WTC11 (cell line): ENCODE measurements around the gene DOCK8. TPM values are rescaled to one million over a fixed set of nuclear protein-coding genes. Genes with fewer than 3 reads are reported as not detected.
"Not testable (repeated sequence)": the region's sequence is repeated elsewhere in the genome, so short reads cannot be mapped to it uniquely, and the experiment has no call there.

Experiments
- ATAC-seq: fragments of 200-7000 bp; cut with Tn5 transposase; 2 replicates; pipeline ENCODE4 v1.10.0; 2021; ENCODE audit warnings: mild to moderate bottlenecking, moderate library complexity
- CTCF ChIA-PET: fragments of 300-600 bp; sonication (Branson Sonifier 250); formaldehyde crosslinking; loops from one replicate; lab custom pipeline; 2021; ENCODE audit warnings: antibody characterized with exemption; lab: Charles Lee
- POLR2A ChIA-PET: fragments of 350-600 bp; sonication (Branson Sonifier 250); formaldehyde crosslinking; loops from one replicate; lab custom pipeline; 2021; ENCODE audit warnings: antibody characterized with exemption; lab: Charles Lee
- DNase-seq: peaks from one replicate; pipeline ENCODE4 v3.0.0; 2021; ENCODE audit warnings: low spot score
- H3K27ac Mint-ChIP-seq: 2 replicates; pipeline ENCODE4 v1.8.0; 2021; ENCODE audit warnings: mixed read lengths
- H3K27me3 Mint-ChIP-seq: 2 replicates; pipeline ENCODE4 v1.8.0; 2021; ENCODE audit warnings: low read depth, mild to moderate bottlenecking, moderate library complexity, mixed read lengths
- H3K36me3 Mint-ChIP-seq: 2 replicates; pipeline ENCODE4 v1.8.0; 2021; ENCODE audit warnings: mixed read lengths
- H3K4me1 Mint-ChIP-seq: 2 replicates; pipeline ENCODE4 v1.8.0; 2022; ENCODE audit warnings: mixed read lengths
- H3K4me3 Mint-ChIP-seq: 2 replicates; pipeline ENCODE4 v1.8.0; 2021; ENCODE audit warnings: mild to moderate bottlenecking, moderate library complexity, mixed read lengths
- H3K9me3 Mint-ChIP-seq: 2 replicates; pipeline ENCODE4 v1.8.0; 2021; ENCODE audit warnings: mixed read lengths
- JAZF1 ChIP-seq: fragments of 250-450 bp; sonication (Bioruptor Pico); IDR thresholded peaks from 2 replicates; pipeline ENCODE4 v1.9.0; 2021; ENCODE audit warnings: moderate library complexity, mild to moderate bottlenecking, inconsistent platforms
- NFATC4 ChIP-seq: fragments of 250-450 bp; sonication (Bioruptor Pico); IDR thresholded peaks from 2 replicates; pipeline ENCODE4 v1.9.0; 2021; ENCODE audit warnings: mild to moderate bottlenecking
- RELA ChIP-seq: sonication (generic); formaldehyde crosslinking; IDR thresholded peaks from 2 replicates; pipeline ENCODE4 v1.8.1; 2022; ENCODE audit warnings: missing genetic modification reagents, mild to moderate bottlenecking, borderline replicate concordance
- SOX15 ChIP-seq: fragments of 250-450 bp; sonication (Bioruptor Pico); IDR thresholded peaks from 2 replicates; pipeline ENCODE4 v1.9.0; 2021; ENCODE audit warnings: mild to moderate bottlenecking
- SP1 ChIP-seq: sonication (generic); formaldehyde crosslinking; conservative IDR thresholded peaks from 2 replicates; pipeline ENCODE4 v1.8.1; 2022; ENCODE audit warnings: missing genetic modification reagents
- TEAD1 ChIP-seq: sonication (generic); formaldehyde crosslinking; IDR thresholded peaks from 2 replicates; pipeline ENCODE4 v1.8.0; 2022; ENCODE audit warnings: mild to moderate bottlenecking, missing genetic modification reagents
- ZNF232 ChIP-seq: sonication (generic); formaldehyde crosslinking; IDR thresholded peaks from 2 replicates; pipeline ENCODE4 v1.8.0; 2022; ENCODE audit warnings: mild to moderate bottlenecking, missing genetic modification reagents
- ZNF416 ChIP-seq: fragments of 250-450 bp; sonication (Bioruptor Pico); IDR thresholded peaks from 2 replicates; pipeline ENCODE4 v1.9.0; 2021; ENCODE audit warnings: mild to moderate bottlenecking, inconsistent platforms
- total RNA-seq: library from RNA; stranded (reverse); gene quantifications from 3 replicates; pipeline ENCODE4 v1.2.3, GENCODE V29; 2021
- TF ChIP-seq, protein P1 (sequence below): sonication (generic); formaldehyde crosslinking; IDR thresholded peaks from 2 replicates; pipeline ENCODE4 v1.8.1; 2022; ENCODE audit warnings: missing genetic modification reagents, borderline replicate concordance
- TF ChIP-seq, protein P2 (sequence below): sonication (generic); formaldehyde crosslinking; IDR thresholded peaks from 2 replicates; pipeline ENCODE4 v1.8.0; 2022; ENCODE audit warnings: missing genetic modification reagents
- TF ChIP-seq, protein P3 (sequence below): fragments of 250-450 bp; sonication (Bioruptor Pico); IDR thresholded peaks from 2 replicates; pipeline ENCODE4 v1.9.0; 2021; ENCODE audit warnings: mild to moderate bottlenecking
- TF ChIP-seq, protein P4 (sequence below): sonication (generic); formaldehyde crosslinking; IDR thresholded peaks from 2 replicates; pipeline ENCODE4 v1.8.0; 2022; ENCODE audit warnings: mild to moderate bottlenecking, missing genetic modification reagents

DOCK8 gene
- total RNA-seq, 1 experiment from 2014 or later = 3.2 TPM

DNA sequence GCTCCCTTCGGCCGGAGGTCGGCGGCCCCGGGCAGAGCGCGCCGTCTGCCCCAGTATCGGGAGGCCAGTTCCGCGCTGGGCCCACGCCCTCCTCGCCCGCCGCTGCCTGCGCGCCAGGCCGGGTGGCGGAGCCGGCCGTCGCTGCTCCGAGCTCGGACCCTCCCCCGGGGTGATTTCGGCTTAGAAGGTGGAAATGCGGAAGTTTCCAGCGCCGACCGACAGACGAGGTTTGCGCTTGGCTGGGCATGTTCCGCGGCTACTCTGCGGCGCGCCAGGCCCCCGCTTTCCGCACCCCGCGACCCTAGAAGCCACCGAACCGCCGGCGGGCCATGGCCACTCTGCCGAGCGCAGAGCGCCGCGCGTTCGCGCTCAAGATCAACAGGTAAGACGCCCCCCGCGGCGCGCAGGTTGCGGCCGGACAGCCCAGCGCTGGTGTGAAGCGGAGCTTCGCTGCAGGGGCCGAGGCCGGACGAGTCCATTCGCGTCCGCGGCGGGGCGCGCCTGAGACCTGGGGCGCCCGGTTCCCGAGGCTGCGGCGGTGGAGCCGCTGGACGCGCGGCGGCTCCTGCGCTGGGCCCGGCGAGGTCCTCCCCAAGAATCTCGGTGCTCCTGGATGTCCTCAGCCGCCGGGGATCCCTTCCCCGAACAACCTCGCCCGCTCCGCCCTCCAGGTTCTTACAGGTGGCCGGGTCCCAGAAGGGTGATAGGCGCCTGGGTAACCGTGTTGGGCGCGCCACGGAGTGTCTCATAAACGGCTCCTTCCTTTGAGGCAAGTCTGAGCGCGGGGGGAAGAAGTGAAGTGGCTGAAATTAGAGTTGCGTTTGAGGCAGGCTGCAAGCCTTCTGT is at the start of gene DOCK8 (continued):
- TF ChIP-seq, protein P1, sequence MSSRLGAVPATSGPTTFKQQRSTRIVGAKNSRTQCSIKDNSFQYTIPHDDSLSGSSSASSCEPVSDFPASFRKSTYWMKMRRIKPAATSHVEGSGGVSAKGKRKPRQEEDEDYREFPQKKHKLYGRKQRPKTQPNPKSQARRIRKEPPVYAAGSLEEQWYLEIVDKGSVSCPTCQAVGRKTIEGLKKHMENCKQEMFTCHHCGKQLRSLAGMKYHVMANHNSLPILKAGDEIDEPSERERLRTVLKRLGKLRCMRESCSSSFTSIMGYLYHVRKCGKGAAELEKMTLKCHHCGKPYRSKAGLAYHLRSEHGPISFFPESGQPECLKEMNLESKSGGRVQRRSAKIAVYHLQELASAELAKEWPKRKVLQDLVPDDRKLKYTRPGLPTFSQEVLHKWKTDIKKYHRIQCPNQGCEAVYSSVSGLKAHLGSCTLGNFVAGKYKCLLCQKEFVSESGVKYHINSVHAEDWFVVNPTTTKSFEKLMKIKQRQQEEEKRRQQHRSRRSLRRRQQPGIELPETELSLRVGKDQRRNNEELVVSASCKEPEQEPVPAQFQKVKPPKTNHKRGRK (CRISPR knock-in tag) = no peak
- TF ChIP-seq NFATC4 (no peak), SOX15 (CRISPR knock-in tag) (no peak), ZNF232 (CRISPR knock-in tag) (0 out of 2 replicates have a peak, but pooled peaks have one; percentile 22), JAZF1 (CRISPR knock-in tag) (no peak), TEAD1 (CRISPR knock-in tag) (no peak), RELA (CRISPR knock-in tag) (no peak), SP1 (CRISPR knock-in tag) (peak; percentile 5; the same call in 1 of the 2 replicates), ZNF416 (CRISPR knock-in tag) (peak; percentile 34; the same call in 1 of the 2 replicates)
- TF ChIP-seq, protein P2, sequence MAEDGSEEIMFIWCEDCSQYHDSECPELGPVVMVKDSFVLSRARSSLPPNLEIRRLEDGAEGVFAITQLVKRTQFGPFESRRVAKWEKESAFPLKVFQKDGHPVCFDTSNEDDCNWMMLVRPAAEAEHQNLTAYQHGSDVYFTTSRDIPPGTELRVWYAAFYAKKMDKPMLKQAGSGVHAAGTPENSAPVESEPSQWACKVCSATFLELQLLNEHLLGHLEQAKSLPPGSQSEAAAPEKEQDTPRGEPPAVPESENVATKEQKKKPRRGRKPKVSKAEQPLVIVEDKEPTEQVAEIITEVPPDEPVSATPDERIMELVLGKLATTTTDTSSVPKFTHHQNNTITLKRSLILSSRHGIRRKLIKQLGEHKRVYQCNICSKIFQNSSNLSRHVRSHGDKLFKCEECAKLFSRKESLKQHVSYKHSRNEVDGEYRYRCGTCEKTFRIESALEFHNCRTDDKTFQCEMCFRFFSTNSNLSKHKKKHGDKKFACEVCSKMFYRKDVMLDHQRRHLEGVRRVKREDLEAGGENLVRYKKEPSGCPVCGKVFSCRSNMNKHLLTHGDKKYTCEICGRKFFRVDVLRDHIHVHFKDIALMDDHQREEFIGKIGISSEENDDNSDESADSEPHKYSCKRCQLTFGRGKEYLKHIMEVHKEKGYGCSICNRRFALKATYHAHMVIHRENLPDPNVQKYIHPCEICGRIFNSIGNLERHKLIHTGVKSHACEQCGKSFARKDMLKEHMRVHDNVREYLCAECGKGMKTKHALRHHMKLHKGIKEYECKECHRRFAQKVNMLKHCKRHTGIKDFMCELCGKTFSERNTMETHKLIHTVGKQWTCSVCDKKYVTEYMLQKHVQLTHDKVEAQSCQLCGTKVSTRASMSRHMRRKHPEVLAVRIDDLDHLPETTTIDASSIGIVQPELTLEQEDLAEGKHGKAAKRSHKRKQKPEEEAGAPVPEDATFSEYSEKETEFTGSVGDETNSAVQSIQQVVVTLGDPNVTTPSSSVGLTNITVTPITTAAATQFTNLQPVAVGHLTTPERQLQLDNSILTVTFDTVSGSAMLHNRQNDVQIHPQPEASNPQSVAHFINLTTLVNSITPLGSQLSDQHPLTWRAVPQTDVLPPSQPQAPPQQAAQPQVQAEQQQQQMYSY (CRISPR knock-in tag) = no peak
- TF ChIP-seq, protein P3, sequence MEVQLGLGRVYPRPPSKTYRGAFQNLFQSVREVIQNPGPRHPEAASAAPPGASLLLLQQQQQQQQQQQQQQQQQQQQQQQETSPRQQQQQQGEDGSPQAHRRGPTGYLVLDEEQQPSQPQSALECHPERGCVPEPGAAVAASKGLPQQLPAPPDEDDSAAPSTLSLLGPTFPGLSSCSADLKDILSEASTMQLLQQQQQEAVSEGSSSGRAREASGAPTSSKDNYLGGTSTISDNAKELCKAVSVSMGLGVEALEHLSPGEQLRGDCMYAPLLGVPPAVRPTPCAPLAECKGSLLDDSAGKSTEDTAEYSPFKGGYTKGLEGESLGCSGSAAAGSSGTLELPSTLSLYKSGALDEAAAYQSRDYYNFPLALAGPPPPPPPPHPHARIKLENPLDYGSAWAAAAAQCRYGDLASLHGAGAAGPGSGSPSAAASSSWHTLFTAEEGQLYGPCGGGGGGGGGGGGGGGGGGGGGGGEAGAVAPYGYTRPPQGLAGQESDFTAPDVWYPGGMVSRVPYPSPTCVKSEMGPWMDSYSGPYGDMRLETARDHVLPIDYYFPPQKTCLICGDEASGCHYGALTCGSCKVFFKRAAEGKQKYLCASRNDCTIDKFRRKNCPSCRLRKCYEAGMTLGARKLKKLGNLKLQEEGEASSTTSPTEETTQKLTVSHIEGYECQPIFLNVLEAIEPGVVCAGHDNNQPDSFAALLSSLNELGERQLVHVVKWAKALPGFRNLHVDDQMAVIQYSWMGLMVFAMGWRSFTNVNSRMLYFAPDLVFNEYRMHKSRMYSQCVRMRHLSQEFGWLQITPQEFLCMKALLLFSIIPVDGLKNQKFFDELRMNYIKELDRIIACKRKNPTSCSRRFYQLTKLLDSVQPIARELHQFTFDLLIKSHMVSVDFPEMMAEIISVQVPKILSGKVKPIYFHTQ = no peak
- TF ChIP-seq, protein P4, sequence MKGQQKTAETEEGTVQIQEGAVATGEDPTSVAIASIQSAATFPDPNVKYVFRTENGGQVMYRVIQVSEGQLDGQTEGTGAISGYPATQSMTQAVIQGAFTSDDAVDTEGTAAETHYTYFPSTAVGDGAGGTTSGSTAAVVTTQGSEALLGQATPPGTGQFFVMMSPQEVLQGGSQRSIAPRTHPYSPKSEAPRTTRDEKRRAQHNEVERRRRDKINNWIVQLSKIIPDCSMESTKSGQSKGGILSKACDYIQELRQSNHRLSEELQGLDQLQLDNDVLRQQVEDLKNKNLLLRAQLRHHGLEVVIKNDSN (CRISPR knock-in tag) = no peak

DNA sequence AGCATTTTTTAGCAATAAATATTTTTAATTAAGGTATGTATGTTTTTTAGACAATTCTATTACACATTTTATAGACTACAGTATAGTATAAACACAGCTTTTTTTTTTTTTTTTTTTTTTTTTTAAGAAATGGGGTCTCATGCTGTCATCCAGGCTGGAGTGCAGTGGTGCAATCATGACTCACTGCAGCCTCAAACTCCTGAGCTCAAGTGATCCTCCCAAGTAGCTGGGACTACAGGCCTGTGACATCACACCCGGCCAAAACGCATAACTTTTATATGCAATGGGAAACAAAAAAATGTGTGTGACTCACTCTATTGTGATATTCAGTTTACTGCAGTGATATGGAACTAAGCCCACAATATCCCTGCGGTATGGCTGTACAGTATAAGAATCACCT is 44.9 kb upstream of the DOCK8 start:
- CTCF ChIA-PET, H3K36me3 Mint-ChIP-seq, H3K27me3 Mint-ChIP-seq, H3K27ac Mint-ChIP-seq, ATAC-seq, DNase-seq, H3K4me1 Mint-ChIP-seq, H3K9me3 Mint-ChIP-seq, POLR2A ChIA-PET, H3K4me3 Mint-ChIP-seq: not testable (repeated sequence)

DNA sequence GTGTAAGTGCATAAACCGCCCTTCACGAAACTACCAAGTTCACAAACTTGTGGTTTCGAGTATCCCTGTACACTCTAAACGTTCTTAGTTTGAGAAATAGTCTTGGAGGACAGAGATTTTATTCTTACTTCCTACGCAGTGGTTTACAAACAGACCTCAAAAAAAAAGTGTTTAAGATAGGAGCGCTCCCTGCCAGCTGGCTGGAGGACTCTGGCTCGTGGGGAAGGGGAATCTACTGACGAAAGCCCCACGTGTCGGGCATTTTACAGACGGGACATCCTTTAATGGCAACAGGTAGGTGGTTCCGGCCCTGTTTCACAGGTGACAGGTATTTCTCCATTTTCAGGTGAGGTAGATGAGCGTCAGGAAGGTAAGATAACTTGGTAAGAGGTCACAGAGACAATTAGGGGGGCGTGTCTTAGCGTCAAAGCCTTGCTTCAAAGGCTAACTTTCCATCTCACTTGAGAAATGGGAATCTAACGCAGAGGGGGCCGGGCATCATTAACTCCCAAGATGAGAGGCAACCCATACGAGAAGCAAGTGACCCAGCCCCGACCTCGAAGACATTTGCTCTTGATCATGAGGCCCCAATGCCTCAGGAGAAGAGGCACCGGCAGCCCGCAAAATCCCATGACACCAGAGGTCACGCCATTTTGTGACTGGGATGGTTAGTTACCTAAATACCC is 36.4 kb upstream of the DOCK8 start:
- peak overlapping the region; percentile 87 for H3K27ac Mint-ChIP-seq
- POLR2A ChIA-PET, CTCF ChIA-PET, ATAC-seq, H3K9me3 Mint-ChIP-seq, H3K4me1 Mint-ChIP-seq, DNase-seq, H3K27me3 Mint-ChIP-seq, H3K36me3 Mint-ChIP-seq: not testable (repeated sequence)
- H3K4me3 Mint-ChIP-seq = peak overlapping the region; percentile 76

DNA sequence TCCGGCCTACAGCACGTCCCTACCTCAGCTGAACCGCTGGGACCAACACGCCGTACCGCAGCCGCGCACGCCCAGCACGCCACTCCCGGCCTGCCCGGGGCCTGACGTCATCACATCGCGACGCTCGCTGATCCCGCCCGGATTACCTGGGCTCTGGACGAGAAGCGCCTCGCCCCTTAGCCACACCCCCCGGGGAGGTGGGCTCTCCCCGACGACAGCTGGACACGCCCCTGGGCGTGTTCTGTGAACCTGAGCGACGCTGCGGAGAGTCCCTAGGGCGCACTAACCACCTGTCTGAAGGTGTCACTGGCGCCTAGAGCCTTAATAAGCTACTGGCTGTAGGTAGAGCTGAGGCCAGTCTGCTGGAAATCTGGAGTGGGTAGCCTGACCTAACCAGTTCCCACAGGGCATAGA is 35.7 kb upstream of the DOCK8 start, which contains the start of gene ZNG1A:
Gene ZNG1A, minus strand, starts transcription at position 87 of the 414 bp plus-strand sequence. CDS start 87 bp downstream, outside the sequence.
- H3K4me3 Mint-ChIP-seq = peak within 1 kb of the TSS; percentile 76
- peak within 1 kb of the TSS; percentile 87 for H3K27ac Mint-ChIP-seq
- ATAC-seq, H3K4me1 Mint-ChIP-seq, POLR2A ChIA-PET, H3K9me3 Mint-ChIP-seq, CTCF ChIA-PET, H3K36me3 Mint-ChIP-seq, H3K27me3 Mint-ChIP-seq: not testable (repeated sequence)
- DNase-seq = peak; percentile 76

DNA sequence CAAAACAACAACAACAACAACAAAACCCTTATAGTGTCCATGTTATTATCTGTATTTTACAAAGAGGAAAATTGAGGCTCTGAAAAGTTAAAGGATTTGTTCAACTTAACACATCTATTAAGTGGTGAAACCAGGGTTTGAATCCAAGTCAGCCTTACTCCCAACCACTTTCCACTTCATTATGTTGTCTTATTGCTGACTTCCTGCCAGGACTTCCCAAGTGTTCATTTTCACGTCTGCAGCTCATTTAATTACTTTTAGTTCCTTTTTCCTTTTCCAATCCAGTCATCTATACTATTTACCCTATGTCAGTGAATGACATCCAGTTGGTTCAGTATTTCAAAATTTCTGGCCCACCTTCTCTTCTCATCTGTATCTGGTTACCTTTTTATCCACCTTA is 15.1 kb upstream of the DOCK8 start:
- ATAC-seq, H3K27me3 Mint-ChIP-seq, POLR2A ChIA-PET, H3K9me3 Mint-ChIP-seq, H3K4me3 Mint-ChIP-seq, CTCF ChIA-PET, H3K36me3 Mint-ChIP-seq, DNase-seq, H3K27ac Mint-ChIP-seq, H3K4me1 Mint-ChIP-seq: not testable (repeated sequence)
